ENCODE measurements around the gene SH3PXD2B. TPM values are rescaled to one million over a fixed set of nuclear protein-coding genes. Genes with fewer than 3 reads are reported as not detected.

Gene SH3PXD2B
- total and polyA plus RNA-seq, 2 of the 13 experiments (the other 11 are each of a cell fraction or from before 2014, with no cell fraction given), result 3.4 to 4.6 TPM

- peak; percentile 40; the same call in 1 of the 2 replicates for TF ChIP-seq PAXIP1 (CRISPR knock-in tag; conservative IDR thresholded peaks at IDR 0.05)
- no peak for TF ChIP-seq ARNTL (CRISPR knock-in tag; IDR thresholded peaks at IDR 0.05)
- TF ChIP-seq ZNF276 (CRISPR knock-in tag; IDR thresholded peaks at IDR 0.05; ENCODE audit: low read depth), result no peak
- no peak for TF ChIP-seq AGO1 (IDR thresholded peaks at IDR 0.05; ENCODE audit: low read depth, low read length, poor library complexity, severe bottlenecking)
- peak; percentile 19; the same call in 1 of the 2 replicates for TF ChIP-seq CEBPB (IDR thresholded peaks at IDR 0.05; ENCODE audit: borderline replicate concordance, low read depth, low read length)
- TF ChIP-seq BCL3 (CRISPR knock-in tag; IDR thresholded peaks at IDR 0.05), result no peak
- no peak for TF ChIP-seq RFX3 (CRISPR knock-in tag; IDR thresholded peaks at IDR 0.05)
- no peak for TF ChIP-seq SNAPC5 (CRISPR knock-in tag; IDR thresholded peaks at IDR 0.05; ENCODE audit: borderline replicate concordance)
- TF ChIP-seq HMG20B (CRISPR knock-in tag; conservative IDR thresholded peaks at IDR 0.05), result no peak
- no peak for TF ChIP-seq RBAK (CRISPR knock-in tag; IDR thresholded peaks at IDR 0.05)
- no peak for TF ChIP-seq ZNF75D (CRISPR knock-in tag; IDR thresholded peaks at IDR 0.05; ENCODE audit: borderline replicate concordance)
- no peak for TF ChIP-seq SOX13 (IDR thresholded peaks at IDR 0.05)
- TF ChIP-seq SOX13 (CRISPR knock-in tag; conservative IDR thresholded peaks at IDR 0.05 in 1 of 2, IDR thresholded peaks at IDR 0.05 in 1 of 2), result peak in 1 of 2 experiments; percentile 21; a peak in 1 of 4 replicates
- no peak for TF ChIP-seq TBP (CRISPR knock-in tag; IDR thresholded peaks at IDR 0.05)
- no peak for TF ChIP-seq NFATC3 (CRISPR knock-in tag; IDR thresholded peaks at IDR 0.05)
- no peak for TF ChIP-seq ZNF761 (CRISPR knock-in tag; conservative IDR thresholded peaks at IDR 0.05)
- no peak for TF ChIP-seq HDAC2 (CRISPR knock-in tag; IDR thresholded peaks at IDR 0.05)
- no peak for TF ChIP-seq HNRNPK (IDR thresholded peaks at IDR 0.05; ENCODE audit: low read depth, low read length, poor library complexity, severe bottlenecking)
- no peak for TF ChIP-seq NONO (IDR thresholded peaks at IDR 0.05)
- no peak for TF ChIP-seq NONO (CRISPR knock-in tag; conservative IDR thresholded peaks at IDR 0.05)
- TF ChIP-seq KAT8 (CRISPR knock-in tag; IDR thresholded peaks at IDR 0.05), result no peak
- TF ChIP-seq ZNF3 (CRISPR knock-in tag; IDR thresholded peaks at IDR 0.05), result peak; percentile 67; the same call in 1 of the 2 replicates
- no peak for TF ChIP-seq ZSCAN31 (CRISPR knock-in tag; IDR thresholded peaks at IDR 0.05; ENCODE audit: low read depth)
Observed at GRCh38 chr5:172276214-172276613, 178.1 kb downstream of the SH3PXD2B start (continued).
